ENCODE results near the gene PCNX1.

DNA sequence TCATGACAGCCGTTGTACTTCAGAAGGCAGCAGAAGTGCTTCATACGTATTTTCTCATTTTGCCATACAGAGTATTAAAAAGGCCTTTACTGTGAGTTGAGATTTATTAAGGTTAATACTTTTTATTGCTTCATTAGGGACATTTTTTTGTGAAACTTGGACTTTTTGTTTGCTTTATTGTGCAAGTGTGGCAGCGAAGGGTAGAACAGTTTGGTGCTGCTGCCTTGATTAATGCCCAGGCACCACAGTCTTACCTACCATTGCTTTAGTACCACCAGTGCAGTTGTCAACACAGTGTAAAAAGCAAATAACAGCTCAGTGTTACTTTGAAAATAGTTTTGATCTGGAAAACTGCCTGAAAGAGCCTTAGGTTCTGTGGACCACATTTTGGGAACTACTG lies 147.4 kb downstream of the PCNX1 start:
- TF ChIP-seq, protein P1, sequence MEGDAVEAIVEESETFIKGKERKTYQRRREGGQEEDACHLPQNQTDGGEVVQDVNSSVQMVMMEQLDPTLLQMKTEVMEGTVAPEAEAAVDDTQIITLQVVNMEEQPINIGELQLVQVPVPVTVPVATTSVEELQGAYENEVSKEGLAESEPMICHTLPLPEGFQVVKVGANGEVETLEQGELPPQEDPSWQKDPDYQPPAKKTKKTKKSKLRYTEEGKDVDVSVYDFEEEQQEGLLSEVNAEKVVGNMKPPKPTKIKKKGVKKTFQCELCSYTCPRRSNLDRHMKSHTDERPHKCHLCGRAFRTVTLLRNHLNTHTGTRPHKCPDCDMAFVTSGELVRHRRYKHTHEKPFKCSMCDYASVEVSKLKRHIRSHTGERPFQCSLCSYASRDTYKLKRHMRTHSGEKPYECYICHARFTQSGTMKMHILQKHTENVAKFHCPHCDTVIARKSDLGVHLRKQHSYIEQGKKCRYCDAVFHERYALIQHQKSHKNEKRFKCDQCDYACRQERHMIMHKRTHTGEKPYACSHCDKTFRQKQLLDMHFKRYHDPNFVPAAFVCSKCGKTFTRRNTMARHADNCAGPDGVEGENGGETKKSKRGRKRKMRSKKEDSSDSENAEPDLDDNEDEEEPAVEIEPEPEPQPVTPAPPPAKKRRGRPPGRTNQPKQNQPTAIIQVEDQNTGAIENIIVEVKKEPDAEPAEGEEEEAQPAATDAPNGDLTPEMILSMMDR (IDR thresholded peaks at IDR 0.05), result no peak
- TF ChIP-seq EP300 (IDR thresholded peaks at IDR 0.05), result no peak
